H1 (cell line): ENCODE data around the gene GMCL1. TPM values are rescaled to one million over a fixed set of nuclear protein-coding genes. Genes with fewer than 3 reads are reported as not detected.

ENCODE experiments used
- CTCF ChIA-PET: fragments of 300-600 bp; sonication (Branson Sonifier 250); formaldehyde crosslinking; loops from one replicate; lab custom pipeline; 2021; ENCODE audit not compliant: partially characterized antibody; lab: Charles Lee
- POLR2A ChIA-PET: fragments of 300-600 bp; sonication (Branson Sonifier 250); formaldehyde crosslinking; loops from one replicate; lab custom pipeline; 2021; ENCODE audit warnings: inconsistent platforms; ENCODE audit not compliant: partially characterized antibody; lab: Charles Lee
- DNase-seq, 2 experiments: peaks; one replicate each; pipeline versions ENCODE4 v3.0.0 to v3.0.0-alpha.2; 2010 to 2022; ENCODE audit warnings: low spot score in 2 of 2, low read depth in 1 of 2, mixed read lengths in 1 of 2
- FAIRE-seq: peaks from 2 replicates; lab custom pipeline; 2011; peaks lifted over from hg19 to GRCh38; lab: Jason Lieb, UNC
- H2AFZ ChIP-seq: 2 replicates; pipeline ENCODE4 v1.8.1; 2012; ENCODE audit warnings: low read length, inconsistent platforms
- H2AK5ac ChIP-seq: 2 replicates; pipeline ENCODE4 v1.6.1; 2013; ENCODE audit warnings: low read depth, low read length
- H2BK120ac ChIP-seq: replicated peaks from 2 replicates; pipeline ENCODE3; 2013; ENCODE audit warnings: low read depth, low read length, inconsistent platforms
- H2BK12ac ChIP-seq: 2 replicates; pipeline ENCODE4 v1.6.1; 2013; ENCODE audit warnings: low read depth, low read length
- H2BK15ac ChIP-seq: 2 replicates; pipeline ENCODE4 v1.6.1; 2013; ENCODE audit warnings: low read length
- H2BK20ac ChIP-seq: 2 replicates; pipeline ENCODE4 v1.6.1; 2013; ENCODE audit warnings: low read length
- H2BK5ac ChIP-seq: 2 replicates; pipeline ENCODE4 v1.6.1; 2013; ENCODE audit warnings: low read depth, low read length
- H3K14ac ChIP-seq: 2 replicates; pipeline ENCODE4 v1.6.1; 2013; ENCODE audit warnings: inconsistent platforms; ENCODE audit not compliant: insufficient read length
- H3K18ac ChIP-seq: 2 replicates; pipeline ENCODE4 v1.6.1; 2013; ENCODE audit warnings: low read length; ENCODE audit errors: extremely low read depth
- H3K23ac ChIP-seq: 2 replicates; pipeline ENCODE4 v1.6.1; 2013; ENCODE audit warnings: inconsistent platforms; ENCODE audit not compliant: insufficient read length
- H3K23me2 ChIP-seq: 2 replicates; pipeline ENCODE4 v1.6.1; 2013; ENCODE audit warnings: low read depth, low read length
- H3K27ac ChIP-seq: 2 replicates; pipeline ENCODE4 v1.6.1; 2011; ENCODE audit warnings: low read depth, low read length, inconsistent platforms
- H3K27me3 ChIP-seq, 4 experiments: replicated peaks in 1 of 4; 1 replicate in 1 of 4; 2 replicates in 3 of 4; pipeline versions ENCODE4 v1.6.1 to v1.8.1; 2011 to 2013; ENCODE audit warnings: low read length in 3 of 4, mild to moderate bottlenecking in 3 of 4, inconsistent platforms in 2 of 4, mixed read lengths in 2 of 4, moderate library complexity in 1 of 4; ENCODE audit not compliant: control insufficient read depth in 3 of 4, insufficient read depth in 3 of 4; ENCODE audit errors: extremely low read depth in 1 of 4
- H3K36me3 ChIP-seq, 4 experiments: 2 replicates each; pipeline versions ENCODE4 v1.6.1 to v1.8.1; 2011 to 2013; ENCODE audit warnings: mild to moderate bottlenecking in 4 of 4, low read length in 3 of 4, moderate library complexity in 2 of 4, control low read depth in 1 of 4, inconsistent platforms in 1 of 4; ENCODE audit not compliant: insufficient read depth in 4 of 4, control insufficient read depth in 2 of 4
- H3K4ac ChIP-seq: replicated peaks from 2 replicates; pipeline ENCODE3; 2013; ENCODE audit warnings: low read length, low read depth, mixed read lengths, inconsistent platforms; ENCODE audit not compliant: insufficient read length
- H3K4me1 ChIP-seq, 4 experiments: replicated peaks in 1 of 4; 1 replicate in 1 of 4; 2 replicates in 3 of 4; pipeline versions ENCODE4 v1.6.1 to v1.8.1; 2011 to 2013; ENCODE audit warnings: low read length in 3 of 4, inconsistent platforms in 2 of 4, mixed read lengths in 1 of 4; ENCODE audit not compliant: insufficient read depth in 4 of 4, control insufficient read depth in 3 of 4
- H3K4me2 ChIP-seq, 2 experiments: 2 replicates each; pipeline versions ENCODE4 v1.6.1 to v1.8.1; 2011 to 2013; ENCODE audit warnings: low read depth in 2 of 2, low read length in 2 of 2, control low read depth in 1 of 2, inconsistent platforms in 1 of 2, mild to moderate bottlenecking in 1 of 2; ENCODE audit not compliant: insufficient read depth in 1 of 2
- H3K4me3 ChIP-seq, 4 experiments: fragments of 200-600, 300-600 bp in 1 of 4; sonication (generic), shearing (Covaris generic), sonication (Bioruptor Twin) in 1 of 4; 2 replicates each; pipeline versions ENCODE4 v1.5.1 to v1.8.1; 2011 to 2016; ENCODE audit warnings: low read length in 4 of 4, low read depth in 3 of 4, control low read depth in 2 of 4, inconsistent platforms in 2 of 4, mild to moderate bottlenecking in 2 of 4, mixed read lengths in 1 of 4, moderate library complexity in 1 of 4; ENCODE audit not compliant: insufficient read depth in 2 of 4; ENCODE audit errors: extremely low read depth in 1 of 4
- H3K56ac ChIP-seq: replicated peaks from 2 replicates; pipeline ENCODE3; 2013; ENCODE audit warnings: low read depth, mild to moderate bottlenecking, mixed read lengths, low read length, inconsistent platforms; ENCODE audit not compliant: insufficient read length
- H3K79me1 ChIP-seq: 2 replicates; pipeline ENCODE4 v1.6.1; 2013; ENCODE audit warnings: low read depth, low read length, control low read depth
- H3K79me2 ChIP-seq, 2 experiments: 2 replicates each; pipeline versions ENCODE4 v1.6.1 to v1.8.1; 2012 to 2013; ENCODE audit warnings: low read length in 2 of 2, mild to moderate bottlenecking in 2 of 2, inconsistent platforms in 1 of 2; ENCODE audit not compliant: insufficient read depth in 2 of 2, control insufficient read depth in 1 of 2
- H3K9ac ChIP-seq, 4 experiments: replicated peaks in 1 of 4; 1 replicate in 1 of 4; 2 replicates in 3 of 4; pipeline versions ENCODE4 v1.6.1 to v1.8.1; 2011 to 2013; ENCODE audit warnings: low read depth in 3 of 4, low read length in 3 of 4, control low read depth in 2 of 4, mild to moderate bottlenecking in 2 of 4, moderate library complexity in 2 of 4, inconsistent platforms in 1 of 4; ENCODE audit errors: extremely low read depth in 1 of 4
- H3K9me3 ChIP-seq, 2 experiments: 2 replicates each; pipeline versions ENCODE4 v1.6.1 to v1.8.1; 2012 to 2013; ENCODE audit warnings: mild to moderate bottlenecking in 2 of 2, moderate library complexity in 2 of 2, control low read depth in 1 of 2, inconsistent platforms in 1 of 2, low read depth in 1 of 2, low read length in 1 of 2, mixed read lengths in 1 of 2; ENCODE audit not compliant: insufficient read depth in 2 of 2
- H4K20me1 ChIP-seq, 2 experiments: replicated peaks in 1 of 2; 2 replicates each; pipeline versions ENCODE3 to v1.8.1; 2011 to 2013; ENCODE audit warnings: inconsistent platforms in 2 of 2, low read length in 2 of 2, mild to moderate bottlenecking in 1 of 2; ENCODE audit not compliant: insufficient read depth in 2 of 2, control insufficient read depth in 1 of 2
- H4K5ac ChIP-seq: 2 replicates; pipeline ENCODE4 v1.6.1; 2013; ENCODE audit warnings: low read length, low read depth, mixed read lengths, inconsistent platforms; ENCODE audit not compliant: insufficient read length
- H4K8ac ChIP-seq: 2 replicates; pipeline ENCODE4 v1.8.0; 2013; ENCODE audit warnings: mild to moderate bottlenecking, moderate library complexity, low read length, inconsistent platforms; ENCODE audit not compliant: insufficient read depth; ENCODE audit errors: extremely low read depth
- H4K91ac ChIP-seq: replicated peaks from 2 replicates; pipeline ENCODE3; 2013; ENCODE audit warnings: low read length, mixed read lengths, inconsistent platforms; ENCODE audit not compliant: insufficient read length
- CBX5 ChIP-seq: fragments of 300-800, 300-1000 bp; sonication (generic); IDR thresholded peaks from 2 replicates; pipeline ENCODE4 v1.7.1; 2016; ENCODE audit warnings: antibody characterized with exemption, low read length, low read depth
- CBX8 ChIP-seq: fragments of 300-800, 300-1000 bp; sonication (generic); IDR thresholded peaks from 2 replicates; pipeline ENCODE4 v1.7.1; 2016; ENCODE audit warnings: low read depth, low read length, borderline replicate concordance
- CTBP2 ChIP-seq: IDR thresholded peaks from 2 replicates; pipeline ENCODE4 v1.7.0; 2011; ENCODE audit warnings: borderline replicate concordance, mild to moderate bottlenecking, moderate library complexity, mixed read lengths, low read length; ENCODE audit not compliant: insufficient read depth, insufficient read length
- EZH2 ChIP-seq: fragments of 200-600 bp; sonication (generic); IDR thresholded peaks from 2 replicates; pipeline ENCODE4 v1.7.1; 2012; ENCODE audit warnings: low read depth, mild to moderate bottlenecking, moderate library complexity, low read length, inconsistent platforms; ENCODE audit not compliant: severe bottlenecking
- GTF2F1 ChIP-seq: IDR thresholded peaks from 2 replicates; pipeline ENCODE4 v1.6.1; 2012; ENCODE audit warnings: low read depth, low read length, improper control_type of control experiment, borderline replicate concordance
- NRF1 ChIP-seq: IDR thresholded peaks from 2 replicates; pipeline ENCODE4 v1.6.1; 2011; ENCODE audit warnings: mild to moderate bottlenecking, low read depth, low read length, improper control_type of control experiment
- POLR2AphosphoS5 ChIP-seq: IDR thresholded peaks from 2 replicates; pipeline ENCODE4 v1.6.1; 2011; ENCODE audit warnings: low read depth, low read length
- RAD21 ChIP-seq, 2 experiments: IDR thresholded peaks in 1 of 2; conservative IDR thresholded peaks in 1 of 2; 2 replicates each; pipeline ENCODE4 v1.6.1; 2011; ENCODE audit warnings: low read depth in 2 of 2, low read length in 2 of 2, improper control_type of control experiment in 1 of 2, inconsistent platforms in 1 of 2, mild to moderate bottlenecking in 1 of 2, moderate library complexity in 1 of 2
- RNF2 ChIP-seq: fragments of 200-900, 300-1000 bp; sonication (generic); IDR thresholded peaks from 2 replicates; pipeline ENCODE4 v1.7.1; 2016; ENCODE audit warnings: borderline replicate concordance, low read depth, mild to moderate bottlenecking, antibody characterized with exemption, low read length; ENCODE audit not compliant: poor library complexity, severe bottlenecking; ENCODE audit errors: missing control alignments
- SP2 ChIP-seq: IDR thresholded peaks from 2 replicates; pipeline ENCODE4 v1.6.1; 2012; ENCODE audit warnings: mild to moderate bottlenecking, low read length, inconsistent platforms
- SUZ12 ChIP-seq: fragments of 200-600 bp; sonication (generic); IDR thresholded peaks from 2 replicates; pipeline ENCODE4 v1.6.1; 2012; ENCODE audit warnings: mild to moderate bottlenecking, inconsistent platforms, low read length, moderate library complexity, mixed read lengths
- ZNF274 ChIP-seq: IDR thresholded peaks from 2 replicates; pipeline ENCODE4 v1.7.0; 2012; ENCODE audit warnings: low read length, borderline replicate concordance; ENCODE audit errors: extremely low read depth
- WGBS, 2 experiments: shearing (Covaris generic) in 1 of 2; methylation state at CpG; one replicate each; pipeline versions ENCODE4 v1.1.6 to v1.1.7; 2013 to 2015; ENCODE audit warnings: low lambda C conversion rate in 2 of 2, mixed read lengths in 2 of 2, inconsistent platforms in 1 of 2, low coverage in 1 of 2, missing lambda C conversion rate in 1 of 2; ENCODE audit not compliant: insufficient replicate concordance in 2 of 2, insufficient coverage in 1 of 2, insufficient read length in 1 of 2; ENCODE audit errors: extremely low coverage in 1 of 2, missing lambda C conversion rate in 1 of 2; 5-methylcytosine and 5-hydroxymethylcytosine counted together
- polyA plus RNA-seq, 7 experiments: library from polyadenylated mRNA; depleted of rRNA in 3 of 7; stranded (reverse) in 5 of 7; unstranded in 2 of 7; fragments of >200 nt in 5 of 7; fragments of 200-250 nt in 2 of 7; gene quantifications; 1 replicate in 5 of 7; 2 replicates in 1 of 7; 4 replicates in 1 of 7; pipeline versions ENCODE4 v1.2.1 to v1.2.3, GENCODE V29; 2011 to 2013; ENCODE audit warnings: missing spikeins in 2 of 7, mixed read lengths in 2 of 7
- total RNA-seq: library from RNA; stranded (reverse); fragmentation: NEBNext Ultra II Directional; extraction: Animal tissue kit (Norgen Biotek cat#: 25700); gene quantifications from 2 replicates; pipeline ENCODE4 v1.2.1, GENCODE V29; 2021

Gene GMCL1
- total and polyA plus RNA-seq, 2 of the 8 experiments (the other 6 are each of a cell fraction or from before 2014, with no cell fraction given): 6.5 to 21.9 TPM

DNA sequence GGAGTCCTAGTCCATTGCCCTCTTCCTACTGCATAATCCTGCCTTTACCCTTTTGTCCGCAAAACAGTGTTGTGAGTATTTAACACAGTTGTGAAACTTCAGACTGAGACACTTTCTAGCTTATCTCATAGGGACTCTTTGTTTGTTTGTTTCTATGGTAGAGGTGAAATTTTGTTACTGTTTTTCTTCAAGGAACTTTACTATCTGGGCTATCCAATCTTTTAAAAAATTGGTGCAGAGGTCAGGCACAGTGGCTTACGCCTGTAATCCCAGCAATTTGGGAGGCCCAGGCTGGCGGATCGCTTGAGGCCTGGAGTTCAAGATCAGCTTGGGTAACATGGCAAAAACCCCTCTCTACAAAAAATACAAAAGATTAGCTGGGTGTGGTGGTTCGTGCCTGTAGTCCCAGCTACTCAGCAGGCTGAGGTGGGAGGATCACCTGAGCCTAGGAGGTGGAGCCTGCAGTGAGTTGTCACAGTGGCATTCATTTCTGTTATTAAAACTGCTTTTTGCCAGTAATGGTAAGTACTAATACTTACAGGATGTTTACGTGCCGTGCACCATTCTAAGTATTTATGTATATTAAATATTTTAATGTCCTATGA is 18.8 kb downstream of the GMCL1 start:
- Histone ChIP-seq H2BK15ac (no peak overlapping the region), H3K23me2 (no peaks in the 10 kb centered on the region), H2BK5ac (no peak overlapping the region; the same call in 1 of the 2 replicates), H3K4ac (no peak overlapping the region), H3K79me1 (no peaks in the 10 kb centered on the region), H2AK5ac (no peak overlapping the region), H3K4me2 (no peak overlapping the region), H3K14ac (no peak overlapping the region), H3K9ac (no peak overlapping the region), H3K4me3 (no peak overlapping the region), H3K23ac (no peak overlapping the region), H2AFZ (no peak overlapping the region), H2BK120ac (no peak overlapping the region), H2BK20ac (no peak overlapping the region), H3K27ac (no peak overlapping the region), H2BK12ac (no peak overlapping the region), H3K4me1 (no peaks in the 10 kb centered on the region), H4K5ac (no peak overlapping the region), H4K20me1 (peaks cover 0 to 2% of the 10 kb centered on the region in 2 experiments), H3K56ac (no peak overlapping the region), H4K8ac (no peak overlapping the region), H3K27me3 (no peaks in the 10 kb centered on the region), H3K79me2 (no peaks in the 10 kb centered on the region), H3K18ac (no peak overlapping the region), H3K9me3 (no peaks in the 10 kb centered on the region), H3K36me3 (peaks cover 7 to 64% (median 28%) of the 10 kb centered on the region in 4 experiments), H4K91ac (no peak overlapping the region)
- ChIA-PET CTCF (interaction anchor here (0.6 to 1.1 kb wide), 2 partner anchors 32 to 296 kb away, joined by 3 read pairs; no protein-coding TSS in a partner anchor), POLR2A (no interaction called here)
- peak; percentile 52 for FAIRE-seq
- 97% methylated on average over 7 of the region's 7 CpGs; no CpG with 5 or more reads in 1 of the 2 experiments for WGBS, 2 experiments
- no peak for DNase-seq
- TF ChIP-seq SP2 (no peak), SUZ12 (no peak), GTF2F1 (no peak), CBX5 (no peak), RNF2 (no peak), ZNF274 (no peak), CTBP2 (no peak), NRF1 (no peak), RAD21 (IDR thresholded peaks at IDR 0.05 in 1 of 2, conservative IDR thresholded peaks at IDR 0.05 in 1 of 2; ENCODE audit: low read depth in 2 of 2, low read length in 2 of 2) (no peak), EZH2 (no peak), POLR2AphosphoS5 (no peak), CBX8 (no peak)
